Fibroblast of lung (primary cell): ENCODE measurements around the gene ELMOD3. TPM values are rescaled to one million over a fixed set of nuclear protein-coding genes. Genes with fewer than 3 reads are reported as not detected.

Source experiments
- DNase-seq, 2 donors: peaks; one replicate each; pipeline versions ENCODE4 v3.0.0 to v3.0.0-alpha.2; 2010; ENCODE audit warnings: low read depth in 2 of 2
- H2AFZ ChIP-seq: 2 replicates; pipeline ENCODE4 v1.5.1; 2012; ENCODE audit warnings: low read length, control low read depth, inconsistent platforms
- H3K27ac ChIP-seq: 2 replicates; pipeline ENCODE4 v1.5.1; 2011; ENCODE audit warnings: low read length, control low read depth; ENCODE audit not compliant: insufficient read depth
- H3K27me3 ChIP-seq: 2 replicates; pipeline ENCODE4 v1.5.1; 2011; ENCODE audit warnings: mild to moderate bottlenecking, low read length; ENCODE audit not compliant: control insufficient read depth, insufficient read depth
- H3K36me3 ChIP-seq: 2 replicates; pipeline ENCODE4 v1.5.1; 2011; ENCODE audit warnings: low read length; ENCODE audit not compliant: control insufficient read depth, insufficient read depth
- H3K4me1 ChIP-seq: 2 replicates; pipeline ENCODE4 v1.5.1; 2011; ENCODE audit warnings: low read length; ENCODE audit not compliant: control insufficient read depth, insufficient read depth; ENCODE audit errors: extremely low read depth
- H3K4me2 ChIP-seq: 2 replicates; pipeline ENCODE4 v1.5.1; 2011; ENCODE audit warnings: low read length, control low read depth; ENCODE audit not compliant: insufficient read depth; ENCODE audit errors: extremely low read depth
- H3K4me3 ChIP-seq, 4 experiments: fragments of 200-600 bp in 1 of 4; sonication (generic) in 1 of 4; replicated peaks in 1 of 4; 2 replicates each; pipeline ENCODE4 v1.5.1; 2011 to 2016; ENCODE audit warnings: low read length in 4 of 4, low read depth in 3 of 4, mild to moderate bottlenecking in 3 of 4, control low read depth in 2 of 4, inconsistent platforms in 1 of 4, mixed read lengths in 1 of 4; ENCODE audit not compliant: insufficient read depth in 1 of 4; ENCODE audit errors: control extremely low read depth in 1 of 4
- H3K79me2 ChIP-seq: 2 replicates; pipeline ENCODE4 v1.5.1; 2012; ENCODE audit warnings: mild to moderate bottlenecking, low read length, inconsistent platforms; ENCODE audit not compliant: control insufficient read depth, insufficient read depth
- H3K9ac ChIP-seq: 2 replicates; pipeline ENCODE4 v1.5.1; 2011; ENCODE audit warnings: mild to moderate bottlenecking, low read length, control low read depth; ENCODE audit not compliant: insufficient read depth
- H3K9me3 ChIP-seq: 2 replicates; pipeline ENCODE4 v1.5.1; 2012; ENCODE audit warnings: low read depth, low read length; ENCODE audit not compliant: control insufficient read depth, insufficient read depth
- H4K20me1 ChIP-seq: 2 replicates; pipeline ENCODE4 v1.5.1; 2011; ENCODE audit warnings: low read length; ENCODE audit not compliant: control insufficient read depth, insufficient read depth; ENCODE audit errors: extremely low read depth
- EZH2 ChIP-seq: IDR thresholded peaks from 2 replicates; pipeline ENCODE4 v1.5.1; 2012; ENCODE audit warnings: low read length, control low read depth, mild to moderate bottlenecking; ENCODE audit errors: missing control alignments
- polyA plus RNA-seq, 2 donors: library from polyadenylated mRNA; depleted of rRNA in 1 of 2; stranded (reverse) in 1 of 2; unstranded in 1 of 2; fragments of >200 nt; gene quantifications; 2 replicates each; pipeline ENCODE4 v1.2.1, GENCODE V29; 2011 to 2012; ENCODE audit warnings: missing spikeins in 1 of 2
- total RNA-seq: library from RNA; depleted of rRNA; stranded (reverse); fragments of >200 nt; gene quantifications from 2 replicates; pipeline ENCODE4 v1.2.1, GENCODE V29; 2014
- TF ChIP-seq, protein P1 (sequence below), 2 donors: IDR thresholded peaks in 1 of 2; conservative IDR thresholded peaks in 1 of 2; 1 replicate in 1 of 2; 2 replicates in 1 of 2; pipeline ENCODE4 v1.5.1; 2011 to 2012; ENCODE audit warnings: low read length in 2 of 2, control low read depth in 1 of 2, inconsistent platforms in 1 of 2, low read depth in 1 of 2, mild to moderate bottlenecking in 1 of 2

ELMOD3 gene
- total and polyA plus RNA-seq, 2 donors (not counting 1 experiment from before 2014, with no cell fraction given) = 13.0 to 27.9 TPM

- TF ChIP-seq, protein P1, sequence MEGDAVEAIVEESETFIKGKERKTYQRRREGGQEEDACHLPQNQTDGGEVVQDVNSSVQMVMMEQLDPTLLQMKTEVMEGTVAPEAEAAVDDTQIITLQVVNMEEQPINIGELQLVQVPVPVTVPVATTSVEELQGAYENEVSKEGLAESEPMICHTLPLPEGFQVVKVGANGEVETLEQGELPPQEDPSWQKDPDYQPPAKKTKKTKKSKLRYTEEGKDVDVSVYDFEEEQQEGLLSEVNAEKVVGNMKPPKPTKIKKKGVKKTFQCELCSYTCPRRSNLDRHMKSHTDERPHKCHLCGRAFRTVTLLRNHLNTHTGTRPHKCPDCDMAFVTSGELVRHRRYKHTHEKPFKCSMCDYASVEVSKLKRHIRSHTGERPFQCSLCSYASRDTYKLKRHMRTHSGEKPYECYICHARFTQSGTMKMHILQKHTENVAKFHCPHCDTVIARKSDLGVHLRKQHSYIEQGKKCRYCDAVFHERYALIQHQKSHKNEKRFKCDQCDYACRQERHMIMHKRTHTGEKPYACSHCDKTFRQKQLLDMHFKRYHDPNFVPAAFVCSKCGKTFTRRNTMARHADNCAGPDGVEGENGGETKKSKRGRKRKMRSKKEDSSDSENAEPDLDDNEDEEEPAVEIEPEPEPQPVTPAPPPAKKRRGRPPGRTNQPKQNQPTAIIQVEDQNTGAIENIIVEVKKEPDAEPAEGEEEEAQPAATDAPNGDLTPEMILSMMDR (conservative IDR thresholded peaks at IDR 0.05 in 1 of 2, IDR thresholded peaks at IDR 0.05 in 1 of 2; ENCODE audit: low read depth in 1 of 2, low read length in 2 of 2) = no peak
- TF ChIP-seq EZH2 = no peak
- H4K20me1 ChIP-seq = no peaks in the 10 kb centered on the region
These were observed 86.2 kb downstream of the ELMOD3 start for GRCh38 chr2:85440729-85441128.

More at GRCh38 chr2:85440729-85441128, 86.2 kb downstream of the ELMOD3 start:
- Histone ChIP-seq H3K9me3 (no peaks in the 10 kb centered on the region), H3K36me3 (no peaks in the 10 kb centered on the region), H3K27ac (no peak overlapping the region), H3K4me3 (no peak overlapping the region), H3K4me2 (no peak overlapping the region), H3K27me3 (no peaks in the 10 kb centered on the region), H3K79me2 (no peaks in the 10 kb centered on the region), H3K4me1 (peaks cover 24% of the 10 kb centered on the region), H3K9ac (no peak overlapping the region), H2AFZ (no peak overlapping the region)
- DNase-seq = no peak

Other genes with a start within 250 kb of the ELMOD3 start
- 0.51 and 0.83 TPM in 2 replicates for gene TCF7L1, start 221.4 kb upstream of the ELMOD3 start, total RNA-seq
- gene TCF7L1, start 221.4 kb upstream of the ELMOD3 start, polyA plus RNA-seq = 1.5 and 1.9 TPM in 2 replicates
- gene TGOLN2, start 26.8 kb upstream of the ELMOD3 start, total RNA-seq = 80.4 and 112 TPM in 2 replicates
- 128 and 130 TPM in 2 replicates for gene TGOLN2, start 26.8 kb upstream of the ELMOD3 start, polyA plus RNA-seq
- 61.6 and 87.0 TPM in 2 replicates for gene RETSAT, start 241 bp upstream of the ELMOD3 start, total RNA-seq
- gene RETSAT, start 241 bp upstream of the ELMOD3 start, polyA plus RNA-seq = 38.6 and 39.3 TPM in 2 replicates
- gene CAPG, start 55.6 kb downstream of the ELMOD3 start, total RNA-seq = 105 and 193 TPM in 2 replicates
- gene CAPG, start 55.6 kb downstream of the ELMOD3 start, polyA plus RNA-seq = 43.8 and 159 TPM in 2 replicates
- 0.77 and 2.1 TPM in 2 replicates for gene SH2D6, start 63.9 kb downstream of the ELMOD3 start, total RNA-seq
- gene SH2D6, start 63.9 kb downstream of the ELMOD3 start, polyA plus RNA-seq = 0.16 and 0.29 TPM in 2 replicates
- 176 and 270 TPM in 2 replicates for gene MAT2A, start 184.4 kb downstream of the ELMOD3 start, total RNA-seq
- gene MAT2A, start 184.4 kb downstream of the ELMOD3 start, polyA plus RNA-seq = 334 and 369 TPM in 2 replicates
- 28.8 and 46.1 TPM in 2 replicates for gene GGCX, start 206.7 kb downstream of the ELMOD3 start, total RNA-seq
- gene GGCX, start 206.7 kb downstream of the ELMOD3 start, polyA plus RNA-seq = 34.4 and 48.8 TPM in 2 replicates
- gene VAMP8, start 222.8 kb downstream of the ELMOD3 start, total RNA-seq = 2.1 and 2.3 TPM in 2 replicates
- gene VAMP8, start 222.8 kb downstream of the ELMOD3 start, polyA plus RNA-seq = 17.7 and 80.6 TPM in 2 replicates
- gene VAMP5, start 229.7 kb downstream of the ELMOD3 start, total RNA-seq = 45.5 and 69.5 TPM in 2 replicates
- 190 and 212 TPM in 2 replicates for gene VAMP5, start 229.7 kb downstream of the ELMOD3 start, polyA plus RNA-seq
- 187 and 247 TPM in 2 replicates for gene RNF181, start 241.0 kb downstream of the ELMOD3 start, total RNA-seq
- gene RNF181, start 241.0 kb downstream of the ELMOD3 start, polyA plus RNA-seq = 276 and 289 TPM in 2 replicates
- 11.8 and 13.2 TPM in 2 replicates for gene TMEM150A, start 247.9 kb downstream of the ELMOD3 start, total RNA-seq
- gene TMEM150A, start 247.9 kb downstream of the ELMOD3 start, polyA plus RNA-seq = 11.4 and 15.5 TPM in 2 replicates